Activated CD8-positive, alpha-beta memory T cell treated with anti-CD3 and anti-CD28 coated beads, Interleukin-2, amount 50 U/mL, for 48 hours (primary cell): Measurements from ENCODE around the gene CSGALNACT2.

Experiments
- DNase-seq: peaks from one replicate; pipeline ENCODE4 v3.0.0-alpha.2; 2020

The CSGALNACT2 gene

DNA sequence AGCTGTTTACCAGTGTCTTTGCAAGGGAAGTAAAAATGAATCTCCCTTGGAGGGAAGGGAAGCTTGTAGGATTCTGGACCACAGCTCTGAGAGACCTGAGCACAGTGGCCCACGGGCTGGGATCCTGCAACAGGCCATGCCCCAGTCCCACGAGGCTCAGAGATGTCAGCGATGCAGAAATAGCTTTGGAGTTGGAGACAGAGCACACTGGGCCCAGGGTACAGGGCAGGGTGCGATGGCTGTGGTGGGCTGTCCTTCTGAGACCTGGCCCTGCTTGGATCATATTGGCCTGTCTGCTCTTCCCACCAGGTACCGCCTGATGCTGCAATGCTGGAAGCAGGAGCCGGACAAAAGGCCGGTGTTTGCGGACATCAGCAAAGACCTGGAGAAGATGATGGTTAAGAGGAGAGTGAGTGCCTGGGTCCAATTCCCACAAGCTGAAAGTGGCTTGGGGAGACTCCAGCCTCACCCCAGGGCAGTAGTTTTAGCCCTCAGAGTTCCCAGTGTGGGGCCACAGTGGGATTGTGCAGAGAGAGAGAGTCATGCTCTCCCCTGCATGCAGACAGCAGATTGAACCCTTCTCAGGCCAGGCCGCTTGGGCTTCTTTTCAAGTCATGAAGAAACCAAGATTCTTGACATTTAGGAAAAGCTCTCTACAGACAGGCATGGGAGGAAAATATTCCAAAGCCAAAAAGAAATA is 13.5 kb upstream of the CSGALNACT2 start:
- DNase-seq, result peak; percentile 43

DNA sequence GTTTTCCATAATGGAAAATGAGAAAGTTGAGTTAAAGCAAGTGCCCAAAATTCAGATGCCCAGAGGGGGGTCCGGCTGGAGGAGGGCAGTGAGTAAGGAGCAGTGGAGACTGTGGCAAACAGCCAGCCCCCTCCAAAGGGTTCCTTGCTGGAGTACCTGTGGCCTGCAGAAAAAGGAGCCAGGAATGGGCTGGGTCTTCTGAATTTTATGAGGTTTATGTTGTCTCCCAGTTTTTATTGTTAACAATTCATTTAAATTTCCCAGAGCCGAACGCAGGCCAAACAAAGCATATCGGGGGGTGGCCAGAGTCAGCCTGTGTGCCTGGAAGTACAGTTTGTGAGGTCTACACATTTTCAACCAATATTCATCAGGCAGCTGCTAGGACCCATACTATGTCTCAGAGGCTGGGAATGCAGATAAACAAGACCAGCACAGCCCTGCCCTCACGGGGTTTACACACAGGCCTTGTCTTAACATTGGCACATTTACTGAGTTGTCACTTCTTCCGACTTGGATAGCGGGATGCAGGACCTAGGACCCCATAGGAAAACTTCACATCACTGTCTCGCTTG is 12.9 kb upstream of the CSGALNACT2 start:
- peak; percentile 32 for DNase-seq

DNA sequence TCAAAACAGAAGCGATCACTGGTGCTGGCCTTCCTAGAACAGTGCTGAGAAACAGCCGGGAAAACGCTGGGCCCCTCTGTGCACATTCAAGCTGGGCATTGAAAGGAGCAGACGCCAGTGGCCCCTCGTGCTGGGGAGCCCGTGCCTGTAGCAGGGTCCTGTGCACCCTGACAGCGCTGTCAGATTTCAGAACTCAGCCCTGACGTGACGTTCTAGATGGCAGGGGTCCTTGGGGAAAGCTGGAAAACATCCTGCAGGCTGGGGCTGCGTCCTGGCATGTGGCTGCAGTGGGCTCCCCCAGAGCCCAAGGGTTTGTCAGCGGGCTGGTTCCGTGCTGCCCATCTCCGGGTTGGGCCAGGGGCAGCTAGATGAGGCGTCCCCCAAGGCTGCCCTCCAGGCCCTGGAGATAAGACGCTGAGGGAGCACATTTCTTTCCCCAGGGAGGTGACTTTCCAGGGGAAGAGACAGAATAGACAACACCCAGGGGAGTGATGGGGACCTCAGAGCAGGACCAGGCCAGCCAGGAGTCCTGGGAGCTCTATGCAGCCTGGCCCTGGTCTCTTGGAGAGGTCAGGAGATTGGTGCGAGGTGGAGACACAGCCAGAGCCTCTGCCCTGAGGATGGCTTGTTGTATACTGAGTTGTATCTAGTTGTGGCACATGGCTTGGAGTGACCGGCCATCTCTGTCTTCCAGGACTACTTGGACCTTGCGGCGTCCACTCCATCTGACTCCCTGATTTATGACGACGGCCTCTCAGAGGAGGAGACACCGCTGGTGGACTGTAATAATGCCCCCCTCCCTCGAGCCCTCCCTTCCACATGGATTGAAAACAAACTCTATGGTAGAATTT is 12.1 kb upstream of the CSGALNACT2 start:
- DNase-seq, result peak; percentile 34

GRCh38 chr10:43126759-43127424 is 11.4 kb upstream of the CSGALNACT2 start:
- DNase-seq, result peak; percentile 37

- peak; percentile 20 for DNase-seq
Measured at GRCh38 chr10:43127442-43127841, 10.8 kb upstream of the CSGALNACT2 start.

DNA sequence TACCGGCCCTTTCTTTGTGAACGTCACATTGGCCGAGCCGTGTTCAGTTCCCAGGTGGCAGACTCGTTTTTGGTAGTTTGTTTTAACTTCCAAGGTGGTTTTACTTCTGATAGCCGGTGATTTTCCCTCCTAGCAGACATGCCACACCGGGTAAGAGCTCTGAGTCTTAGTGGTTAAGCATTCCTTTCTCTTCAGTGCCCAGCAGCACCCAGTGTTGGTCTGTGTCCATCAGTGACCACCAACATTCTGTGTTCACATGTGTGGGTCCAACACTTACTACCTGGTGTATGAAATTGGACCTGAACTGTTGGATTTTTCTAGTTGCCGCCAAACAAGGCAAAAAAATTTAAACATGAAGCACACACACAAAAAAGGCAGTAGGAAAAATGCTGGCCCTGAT is 9.9 kb upstream of the CSGALNACT2 start:
- DNase-seq, result peak; percentile 30

GRCh38 chr10:43128958-43129706 is 9.1 kb upstream of the CSGALNACT2 start:
- DNase-seq, result no peak

DNA sequence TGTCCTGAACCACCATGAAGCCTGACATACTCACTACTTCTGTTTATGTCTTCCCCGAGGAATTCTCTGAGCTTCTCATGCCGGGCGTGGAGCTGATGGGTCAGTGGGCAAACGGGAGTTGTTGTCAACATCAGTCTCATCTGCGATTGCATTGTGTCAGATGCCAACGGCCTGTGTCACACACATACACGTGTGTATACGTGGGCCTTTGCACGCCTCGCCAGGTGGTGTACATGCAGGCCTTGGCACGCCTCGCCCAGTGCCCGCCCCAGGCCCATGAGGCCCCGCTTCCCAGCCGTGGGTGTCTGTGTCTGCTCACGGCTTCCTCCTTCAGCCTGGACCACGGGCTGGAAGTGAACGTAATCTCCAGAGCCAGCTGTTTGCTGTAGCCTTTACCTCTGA is 7.5 kb upstream of the CSGALNACT2 start:
- no peak for DNase-seq

DNA sequence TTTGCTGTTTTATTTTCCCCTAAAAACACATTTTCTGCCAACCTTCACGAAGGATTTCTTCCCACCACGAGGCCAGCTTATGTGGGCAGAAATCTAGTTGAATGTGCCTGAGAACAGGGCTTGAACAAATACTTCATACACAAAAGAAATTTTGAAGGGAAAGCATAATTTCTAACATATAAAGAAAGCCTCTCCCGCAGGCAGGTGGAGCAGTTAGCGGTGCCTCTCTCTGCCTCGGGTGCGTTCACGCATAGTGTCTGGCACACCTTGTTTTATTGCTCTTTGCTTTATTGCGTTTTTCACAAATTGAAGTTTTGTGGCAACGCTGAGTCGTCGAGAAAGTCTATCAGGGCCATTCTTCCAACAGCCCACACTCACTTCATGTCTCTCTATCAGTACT is 7.0 kb upstream of the CSGALNACT2 start:
- no peak for DNase-seq

GRCh38 chr10:43131906-43132305 is 6.3 kb upstream of the CSGALNACT2 start:
- no peak for DNase-seq

GRCh38 chr10:43132867-43133787 is 5.1 kb upstream of the CSGALNACT2 start:
- no peak for DNase-seq

- no peak for DNase-seq
Measured at GRCh38 chr10:43134126-43134905, 3.9 kb upstream of the CSGALNACT2 start.

- no peak for DNase-seq
Measured at GRCh38 chr10:43135064-43135463, 3.2 kb upstream of the CSGALNACT2 start.

- no peak for DNase-seq
Measured at GRCh38 chr10:43135656-43136055, 2.6 kb upstream of the CSGALNACT2 start.

- DNase-seq, result no peak
Measured at GRCh38 chr10:43136432-43136831, 1.8 kb upstream of the CSGALNACT2 start.

GRCh38 chr10:43136995-43137716 is 1.1 kb upstream of the CSGALNACT2 start:
- no peak for DNase-seq

DNA sequence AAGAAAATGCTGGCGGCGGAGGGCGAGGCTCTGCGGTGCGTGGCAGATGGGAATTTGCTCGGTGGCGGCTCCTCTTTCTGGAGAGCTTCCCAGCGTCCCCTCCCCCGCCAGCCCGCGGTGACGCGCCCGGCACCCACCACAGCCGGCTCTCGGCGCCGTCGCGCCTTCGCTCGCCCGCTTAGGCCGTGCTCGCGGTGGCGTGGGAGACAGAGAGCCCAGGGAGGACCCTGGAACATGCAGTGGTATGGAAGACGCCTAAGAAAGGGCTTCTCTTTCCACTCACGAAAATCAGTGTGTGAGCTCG is 576 bp upstream of the CSGALNACT2 start:
- peak; percentile 77 for DNase-seq

DNA sequence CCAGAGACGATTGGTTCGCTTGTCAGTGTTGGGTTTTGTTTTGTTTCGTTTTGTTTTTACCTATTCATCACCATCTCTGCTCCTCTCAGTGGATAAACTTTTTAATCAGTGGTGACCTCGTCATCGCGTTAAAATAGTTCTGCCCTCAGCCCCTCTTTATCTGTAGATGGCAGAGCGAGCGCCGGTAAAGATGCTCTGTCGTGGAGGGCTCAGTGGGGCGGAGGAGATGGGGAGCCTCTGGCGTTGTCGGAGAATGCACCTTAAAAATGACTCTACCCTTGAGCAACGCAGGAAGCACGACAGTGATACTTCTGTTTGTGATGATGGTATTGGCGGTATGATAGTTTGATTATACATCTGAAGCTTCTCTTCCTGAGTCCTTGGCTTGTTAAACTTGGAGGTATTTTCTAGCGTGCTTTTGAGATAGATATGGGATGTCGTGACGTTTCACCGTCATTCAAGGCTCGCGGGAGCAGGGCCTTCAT is 554 bp downstream of the CSGALNACT2 start:
- peak; percentile 81 for DNase-seq

GRCh38 chr10:43141421-43141820 is 3.2 kb downstream of the CSGALNACT2 start:
- no peak for DNase-seq

- no peak for DNase-seq
Measured at GRCh38 chr10:43145311-43145710, 7.1 kb downstream of the CSGALNACT2 start.
